Kidney (tissue), 14 donors: ENCODE measurements around the gene CAMTA1. TPM values are rescaled to one million over a fixed set of nuclear protein-coding genes. Genes with fewer than 3 reads are reported as not detected.
A peak's percentile ranks its signal among the peaks of the same experiment; 100 is the strongest.

Experiments
- DNase-seq, 5 donors: peaks; one replicate each; pipeline ENCODE4 v3.0.0-alpha.2; 2013 to 2020
- FAIRE-seq: peaks from 2 replicates; lab custom pipeline; 2012; peaks lifted over from hg19 to GRCh38; lab: Jason Lieb, UNC
- H3K27ac ChIP-seq, 2 donors: one replicate each; pipeline ENCODE4 v1.7.0; 2013; ENCODE audit warnings: low read depth in 2 of 2, low read length in 2 of 2, inconsistent platforms in 1 of 2
- H3K27me3 ChIP-seq: one replicate; pipeline ENCODE4 v1.7.1; 2013; ENCODE audit warnings: low read length, inconsistent platforms; ENCODE audit not compliant: control insufficient read depth, insufficient read depth
- H3K36me3 ChIP-seq, 3 donors: one replicate each; pipeline versions ENCODE4 v1.7.0 to v1.7.1; 2013; ENCODE audit warnings: low read length in 3 of 3, control low read depth in 1 of 3, inconsistent platforms in 1 of 3; ENCODE audit not compliant: insufficient read depth in 3 of 3, control insufficient read depth in 2 of 3
- H3K4me1 ChIP-seq, 3 donors: one replicate each; pipeline versions ENCODE4 v1.7.0 to v1.7.1; 2013; ENCODE audit warnings: low read length in 3 of 3, inconsistent platforms in 1 of 3, low read depth in 1 of 3; ENCODE audit not compliant: control insufficient read depth in 2 of 3, insufficient read depth in 2 of 3
- H3K4me3 ChIP-seq, 3 donors: one replicate each; pipeline versions ENCODE4 v1.7.0 to v1.8.1; 2013; ENCODE audit warnings: low read length in 3 of 3, control low read depth in 1 of 3, inconsistent platforms in 1 of 3
- H3K9ac ChIP-seq, 3 donors: one replicate each; pipeline versions ENCODE4 v1.7.0 to v1.7.1; 2013; ENCODE audit warnings: low read length in 3 of 3, control low read depth in 1 of 3, inconsistent platforms in 1 of 3
- H3K9me3 ChIP-seq, 3 donors: one replicate each; pipeline versions ENCODE4 v1.7.0 to v1.7.1; 2013; ENCODE audit warnings: low read length in 3 of 3, control low read depth in 1 of 3, inconsistent platforms in 1 of 3; ENCODE audit not compliant: control insufficient read depth in 2 of 3, insufficient read depth in 1 of 3
- intact Hi-C: fragments of 100-400 bp; cut with DNase I; formaldehyde crosslinking; loops from one replicate; pipeline ENCODE4 v1.11.1; 2022
- polyA plus RNA-seq: library from polyadenylated mRNA; stranded (reverse); fragments of 350-450 nt; fragmentation: Illumina TruSeq; extraction: RNeasy Lipid Tissue Mini Kit (QIAGEN cat#74804); gene quantifications from one replicate; pipeline ENCODE4 v1.2.3, GENCODE V29; 2014; ENCODE audit warnings: low read depth, low replicate concordance; ENCODE audit not compliant: insufficient read depth
- total RNA-seq: library from RNA; stranded (reverse); fragmentation: NEBNext Ultra II Directional; extraction: Animal tissue kit (Norgen Biotek cat#: 25700); gene quantifications from one replicate; pipeline ENCODE4 v1.2.1, GENCODE V29; 2021
- TF ChIP-seq, protein P1 (sequence below): IDR thresholded peaks from 3 replicates; pipeline ENCODE4 v1.5.1; 2012; ENCODE audit warnings: mild to moderate bottlenecking, moderate library complexity, borderline replicate concordance; ENCODE audit not compliant: insufficient read depth; ENCODE audit errors: extremely low read depth
- donor health status: control.
- donor health status: control.
- donor health status: control.
- donor health status: control.
- donor health status: control.
- donor health status: DM: yes; HTN: yes; CAD: no.
- donor health status: Normal renal cell carcinoma (clear cell type).

CAMTA1 gene
- total and polyA plus RNA-seq, 2 donors from 2014 or later: 79.0 to 170 TPM

DNA sequence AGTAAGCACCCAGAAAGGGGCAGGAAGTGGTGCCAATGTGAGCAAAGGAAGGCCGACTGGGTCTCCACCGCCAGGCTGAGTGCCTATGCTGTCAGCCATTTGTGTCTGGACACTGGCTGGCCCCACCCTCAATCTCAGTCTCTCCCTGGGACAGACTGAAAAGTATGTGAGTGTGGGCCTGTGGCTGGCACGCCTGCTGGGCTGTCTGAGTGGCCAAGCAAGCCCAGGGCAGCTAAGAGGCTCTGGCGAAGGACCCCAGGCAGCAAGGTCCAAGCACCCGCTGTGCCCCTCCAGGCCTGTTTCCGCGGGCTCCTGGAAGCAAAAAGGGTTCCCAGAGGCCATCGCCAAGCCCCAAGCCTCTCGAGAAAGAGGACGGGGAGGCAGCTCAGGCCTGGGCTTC lies 892.6 kb downstream of the CAMTA1 start:
- Histone ChIP-seq H3K9ac (no peak overlapping the region), H3K9me3 (no peaks in the 10 kb centered on the region), H3K27me3 (no peaks in the 10 kb centered on the region), H3K36me3 (no peaks in the 10 kb centered on the region), H3K4me1 (no peaks in the 10 kb centered on the region), H3K27ac (no peak overlapping the region), H3K4me3 (no peak overlapping the region)
- DNase-seq (peak in 1 of 5 donors; percentile 46), FAIRE-seq (no peak)
- TF ChIP-seq, protein P1, sequence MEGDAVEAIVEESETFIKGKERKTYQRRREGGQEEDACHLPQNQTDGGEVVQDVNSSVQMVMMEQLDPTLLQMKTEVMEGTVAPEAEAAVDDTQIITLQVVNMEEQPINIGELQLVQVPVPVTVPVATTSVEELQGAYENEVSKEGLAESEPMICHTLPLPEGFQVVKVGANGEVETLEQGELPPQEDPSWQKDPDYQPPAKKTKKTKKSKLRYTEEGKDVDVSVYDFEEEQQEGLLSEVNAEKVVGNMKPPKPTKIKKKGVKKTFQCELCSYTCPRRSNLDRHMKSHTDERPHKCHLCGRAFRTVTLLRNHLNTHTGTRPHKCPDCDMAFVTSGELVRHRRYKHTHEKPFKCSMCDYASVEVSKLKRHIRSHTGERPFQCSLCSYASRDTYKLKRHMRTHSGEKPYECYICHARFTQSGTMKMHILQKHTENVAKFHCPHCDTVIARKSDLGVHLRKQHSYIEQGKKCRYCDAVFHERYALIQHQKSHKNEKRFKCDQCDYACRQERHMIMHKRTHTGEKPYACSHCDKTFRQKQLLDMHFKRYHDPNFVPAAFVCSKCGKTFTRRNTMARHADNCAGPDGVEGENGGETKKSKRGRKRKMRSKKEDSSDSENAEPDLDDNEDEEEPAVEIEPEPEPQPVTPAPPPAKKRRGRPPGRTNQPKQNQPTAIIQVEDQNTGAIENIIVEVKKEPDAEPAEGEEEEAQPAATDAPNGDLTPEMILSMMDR: no peak
- intact Hi-C loops: no loop called here

DNA sequence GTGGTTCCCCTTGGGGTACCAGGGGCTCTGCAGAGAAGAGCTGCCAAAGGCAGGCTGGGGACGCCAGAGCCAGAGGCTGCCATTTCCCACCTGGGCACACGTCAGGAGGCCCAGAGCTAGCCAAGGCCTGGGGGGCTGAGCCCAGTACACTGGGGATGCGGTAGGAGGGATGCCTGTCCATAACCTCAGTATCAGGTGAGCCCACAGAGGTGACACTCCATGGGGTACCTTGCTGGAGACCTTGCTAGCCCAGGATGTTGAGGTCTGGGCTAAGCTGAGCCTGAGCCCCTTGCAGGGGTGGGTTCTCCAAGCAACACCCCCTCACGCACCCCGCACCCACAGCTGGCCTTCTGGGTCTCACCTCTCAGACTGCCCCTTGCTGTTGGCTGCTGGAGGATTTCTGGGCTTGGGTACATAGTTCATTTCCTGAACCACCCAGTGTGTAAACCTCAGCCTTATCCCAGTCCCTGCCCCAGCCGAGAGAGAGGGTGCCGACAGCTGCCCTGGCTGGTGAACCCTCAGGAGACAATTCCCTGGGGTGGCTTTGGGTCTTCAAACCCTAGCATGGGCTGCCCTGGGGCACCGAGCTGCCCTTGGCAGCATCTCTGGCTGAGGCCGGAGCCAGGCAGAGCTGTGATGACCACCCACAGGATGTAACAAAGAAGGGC lies 893.4 kb downstream of the CAMTA1 start:
- intact Hi-C loops: no loop called here
- Histone ChIP-seq H3K27me3 (no peaks in the 10 kb centered on the region), H3K36me3 (no peaks in the 10 kb centered on the region), H3K9ac (no peak overlapping the region), H3K4me3 (no peak overlapping the region), H3K27ac (no peak overlapping the region), H3K4me1 (no peaks in the 10 kb centered on the region), H3K9me3 (no peaks in the 10 kb centered on the region)
- peak in 1 of 5 donors; percentile 51 for DNase-seq
- TF ChIP-seq, protein P1: no peak
- no peak for FAIRE-seq

DNA sequence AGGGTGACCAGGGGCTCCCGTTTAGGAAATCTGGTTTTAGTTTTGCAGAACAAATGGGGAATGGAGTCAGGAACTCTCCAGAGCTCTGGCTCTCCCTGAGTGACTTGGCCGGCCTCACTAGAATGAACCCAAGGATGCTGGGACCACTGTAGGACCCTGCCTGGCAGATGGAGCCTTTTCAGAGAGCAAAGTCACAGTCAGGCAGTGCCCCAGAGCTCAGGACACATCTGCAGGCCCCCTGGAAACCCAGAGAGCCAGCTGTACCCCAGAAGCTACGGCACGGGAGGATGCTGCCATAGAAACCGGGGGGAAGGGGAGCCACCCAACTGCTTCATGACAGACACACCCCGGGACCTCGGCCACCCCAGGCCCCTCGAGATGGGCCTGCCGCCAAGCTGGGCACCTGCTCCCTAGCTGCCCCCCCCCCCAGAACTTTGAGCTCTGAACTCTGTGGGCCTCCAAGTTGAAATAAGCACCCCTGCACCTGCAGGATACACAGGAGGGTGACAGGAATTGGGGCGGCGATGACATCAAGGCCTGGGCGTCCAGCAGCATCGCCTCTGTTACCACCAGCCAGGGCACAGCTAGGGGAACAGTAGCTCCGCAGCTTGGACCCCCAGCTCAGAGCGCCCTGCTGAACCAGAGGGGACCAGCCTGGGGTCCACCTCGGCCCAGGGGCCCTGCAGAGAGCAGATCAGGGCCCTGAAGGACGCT lies 894.1 kb downstream of the CAMTA1 start:
- no peaks in the 10 kb centered on the region for H3K4me1 ChIP-seq
- TF ChIP-seq, protein P1: no peak
- peak overlapping the region in 1 of 3 donors; percentile 12 for H3K9ac ChIP-seq
- intact Hi-C loops: no loop called here
- no peaks in the 10 kb centered on the region for H3K9me3 ChIP-seq
- no peak overlapping the region for H3K27ac ChIP-seq
- FAIRE-seq (no peak), DNase-seq (peak in 1 of 5 donors; percentile 67)
- H3K27me3 ChIP-seq: no peaks in the 10 kb centered on the region
- H3K36me3 ChIP-seq: no peaks in the 10 kb centered on the region
- H3K4me3 ChIP-seq: peak overlapping the region in 1 of 3 donors; percentile 61
